Measurements from ENCODE around the gene NAA60. TPM values are rescaled to one million over a fixed set of nuclear protein-coding genes. Genes with fewer than 3 reads are reported as not detected.
A peak's percentile ranks its signal among the peaks of the same experiment; 100 is the strongest.

Gene NAA60
- total and polyA plus RNA-seq, 2 of the 13 experiments (the other 11 are each of a cell fraction or from before 2014, with no cell fraction given) = 14.7 to 32.0 TPM

- TF ChIP-seq ZBTB39 (CRISPR knock-in tag; IDR thresholded peaks at IDR 0.05) (no peak), CBX1 (IDR thresholded peaks at IDR 0.05; ENCODE audit: low read depth) (no peak), NAIF1 (CRISPR knock-in tag; IDR thresholded peaks at IDR 0.05; ENCODE audit: borderline replicate concordance) (no peak), ZNF674 (CRISPR knock-in tag; IDR thresholded peaks at IDR 0.05; ENCODE audit: low read depth) (no peak), ZNF883 (CRISPR knock-in tag; IDR thresholded peaks at IDR 0.05; ENCODE audit: not compliant biosample characterization) (no peak), ZSCAN31 (CRISPR knock-in tag; IDR thresholded peaks at IDR 0.05; ENCODE audit: low read depth) (no peak), ZNF558 (CRISPR knock-in tag; IDR thresholded peaks at IDR 0.05; ENCODE audit: borderline replicate concordance) (0 out of 2 replicates have a peak, but pooled peaks have one; percentile 56), ATF6 (CRISPR knock-in tag; conservative IDR thresholded peaks at IDR 0.05) (no peak), IKZF1 (IDR thresholded peaks at IDR 0.05) (no peak), ZNF136 (CRISPR knock-in tag; IDR thresholded peaks at IDR 0.05; ENCODE audit: low read depth) (no peak), PATZ1 (CRISPR knock-in tag; IDR thresholded peaks at IDR 0.05) (no peak), CREBL2 (CRISPR knock-in tag; IDR thresholded peaks at IDR 0.05; ENCODE audit: borderline replicate concordance) (no peak), MLXIP (CRISPR knock-in tag; IDR thresholded peaks at IDR 0.05; ENCODE audit: borderline replicate concordance) (no peak), ARID2 (CRISPR knock-in tag; IDR thresholded peaks at IDR 0.05; ENCODE audit: borderline replicate concordance) (no peak), ARNT2 (CRISPR knock-in tag; IDR thresholded peaks at IDR 0.05; ENCODE audit: low read depth) (peak; percentile 54; the same call in 1 of the 2 replicates), SNAPC2 (CRISPR knock-in tag; IDR thresholded peaks at IDR 0.05) (no peak), ZNF773 (CRISPR knock-in tag; IDR thresholded peaks at IDR 0.05; ENCODE audit: borderline replicate concordance) (no peak), KDM3A (CRISPR knock-in tag; IDR thresholded peaks at IDR 0.05; ENCODE audit: low read depth) (no peak), MTF2 (CRISPR knock-in tag; IDR thresholded peaks at IDR 0.05; ENCODE audit: borderline replicate concordance) (no peak)
These were observed at the start of gene NAA60, which contains the start of gene ZNF597 (continued) for GRCh38 chr16:3443108-3444031.
